Testis (tissue), 2 donors: Measurements from ENCODE around the gene NR6A1.

Experiments
- CTCF ChIP-seq, 3 experiments: fragments of 450-650 bp in 2 of 3; fragments of 200-600 bp in 1 of 3; sonication (generic) in 1 of 3; IDR thresholded peaks; one replicate each; pipeline ENCODE4 v1.5.1; 2016 to 2019; ENCODE audit warnings: antibody characterized with exemption in 3 of 3, mild to moderate bottlenecking in 2 of 3, moderate library complexity in 1 of 3
- POLR2A ChIP-seq: fragments of 450-650 bp; IDR thresholded peaks from one replicate; pipeline ENCODE4 v1.6.1; 2017; ENCODE audit warnings: antibody characterized with exemption, mild to moderate bottlenecking, moderate library complexity

GRCh38 chr9:124498499-124499146 is 272.5 kb downstream of the NR6A1 start:
- no peak for TF ChIP-seq POLR2A
- TF ChIP-seq CTCF (IDR thresholded peaks at IDR 0.05), result no peak
